GM18870 (cell line): ENCODE data around the gene OR2A25.
"Not testable (repeated sequence)": the region's sequence is repeated elsewhere in the genome, so short reads cannot be mapped to it uniquely, and the experiment has no call there.

Experiments used
- ATAC-seq: cut with Tn5 transposase; IDR thresholded peaks from one replicate; pipeline ENCODE4 v1.9.1; 2021; ENCODE audit warnings: moderate library complexity; ENCODE audit not compliant: unreplicated experiment

Gene OR2A25

GRCh38 chr7:144069511-144069910 is at the start of gene OR2A25:
Gene OR2A25 (plus strand): TSS chr7:144069811. CDS start chr7:144074220, 4,409 bp downstream.
- ATAC-seq = no peak

- ATAC-seq = no peak
Observed at GRCh38 chr7:144020340-144020739, 49.3 kb upstream of the OR2A25 start.

GRCh38 chr7:144022169-144022568 is 47.4 kb upstream of the OR2A25 start:
- no peak for ATAC-seq

- ATAC-seq = no peak
Observed at GRCh38 chr7:144023171-144023827, 46.3 kb upstream of the OR2A25 start.

GRCh38 chr7:144024213-144024612 is 45.4 kb upstream of the OR2A25 start:
- ATAC-seq = no peak

- ATAC-seq = no peak
Observed at GRCh38 chr7:144026203-144026883, 43.3 kb upstream of the OR2A25 start.

- ATAC-seq = no peak
Observed at GRCh38 chr7:144027070-144027469, 42.5 kb upstream of the OR2A25 start.

GRCh38 chr7:144027974-144028373 is 41.6 kb upstream of the OR2A25 start:
- no peak for ATAC-seq

GRCh38 chr7:144028547-144028946 is 41.1 kb upstream of the OR2A25 start:
- no peak for ATAC-seq

GRCh38 chr7:144032516-144032915 is 37.1 kb upstream of the OR2A25 start:
- no peak for ATAC-seq

- ATAC-seq = no peak
Observed at GRCh38 chr7:144032985-144033709, 36.5 kb upstream of the OR2A25 start.

GRCh38 chr7:144035385-144035784 is 34.2 kb upstream of the OR2A25 start:
- no peak for ATAC-seq

- no peak for ATAC-seq
Observed at GRCh38 chr7:144036302-144036885, 33.2 kb upstream of the OR2A25 start.

- ATAC-seq = no peak
Observed at GRCh38 chr7:144037414-144038035, 32.1 kb upstream of the OR2A25 start.

GRCh38 chr7:144038887-144039286 is 30.7 kb upstream of the OR2A25 start:
- no peak for ATAC-seq

- ATAC-seq = no peak
Observed at GRCh38 chr7:144048648-144049047, 21.0 kb upstream of the OR2A25 start, which contains the start of gene OR2A5. Gene OR2A5 (plus strand): TSS chr7:144048948. CDS start chr7:144050402, 1,454 bp downstream.

- ATAC-seq = no peak
Observed at GRCh38 chr7:144049491-144049890, 20.1 kb upstream of the OR2A25 start.

- ATAC-seq = no peak
Observed at GRCh38 chr7:144050093-144050492, 19.5 kb upstream of the OR2A25 start.

- ATAC-seq = not testable (repeated sequence)
Observed at GRCh38 chr7:144050884-144051283, 18.7 kb upstream of the OR2A25 start.

GRCh38 chr7:144057954-144058353 is 11.7 kb upstream of the OR2A25 start:
- no peak for ATAC-seq

- no peak for ATAC-seq
Observed at GRCh38 chr7:144063710-144064109, 5.9 kb upstream of the OR2A25 start.
